HL-60 (cell line): ENCODE measurements around the gene UBASH3A.

Experiments
- DNase-seq, 2 experiments: peaks; one replicate each; pipeline ENCODE4 v3.0.0-alpha.2; 2010 to 2020; ENCODE audit warnings: low read depth in 1 of 2, low spot score in 1 of 2
- H3K27ac ChIP-seq: fragments of 250-450 bp; sonication (Bioruptor Pico); replicated peaks from 2 replicates; pipeline ENCODE4 v1.5.1; 2020; ENCODE audit warnings: mild to moderate bottlenecking, moderate library complexity
- H3K27me3 ChIP-seq: fragments of 250-450 bp; sonication (Bioruptor Pico); 2 replicates; pipeline ENCODE4 v1.5.1; 2021; ENCODE audit warnings: mild to moderate bottlenecking, moderate library complexity; ENCODE audit not compliant: insufficient read depth, poor library complexity, severe bottlenecking
- H3K4me3 ChIP-seq: replicated peaks from 2 replicates; pipeline ENCODE4 v1.5.1; 2011; ENCODE audit warnings: mild to moderate bottlenecking, control low read depth, low read length; ENCODE audit not compliant: insufficient read depth
- CTCF ChIP-seq: IDR thresholded peaks from one replicate; pipeline ENCODE4 v1.5.1; 2011; ENCODE audit warnings: low read length, control low read depth, inconsistent platforms; ENCODE audit not compliant: insufficient read depth
- GABPA ChIP-seq: IDR thresholded peaks from 2 replicates; pipeline ENCODE4 v1.6.1; 2012; ENCODE audit warnings: low read depth
- POLR2AphosphoS5 ChIP-seq: IDR thresholded peaks from 2 replicates; pipeline ENCODE4 v1.6.1; 2012; ENCODE audit warnings: low read depth
- REST ChIP-seq: IDR thresholded peaks from 2 replicates; pipeline ENCODE4 v1.6.1; 2012; ENCODE audit warnings: low read depth; ENCODE audit not compliant: insufficient replicate concordance
- SPI1 ChIP-seq: IDR thresholded peaks from 2 replicates; pipeline ENCODE4 v1.6.1; 2012; ENCODE audit warnings: low read depth, mild to moderate bottlenecking, borderline replicate concordance

Gene UBASH3A

GRCh38 chr21:42492201-42492600 is 88.5 kb downstream of the UBASH3A start:
- no peak for DNase-seq
- no peak for TF ChIP-seq SPI1
- no peak for TF ChIP-seq GABPA
- TF ChIP-seq REST = no peak
- TF ChIP-seq POLR2AphosphoS5 = no peak
- TF ChIP-seq CTCF = no peak
- H3K4me3 ChIP-seq = no peak overlapping the region
- H3K27me3 ChIP-seq = peaks cover 12% of the 10 kb centered on the region
- no peak overlapping the region for H3K27ac ChIP-seq

- Histone ChIP-seq H3K27me3 (peaks cover 12% of the 10 kb centered on the region), H3K4me3 (no peak overlapping the region), H3K27ac (no peak overlapping the region)
- no peak for TF ChIP-seq REST
- TF ChIP-seq CTCF = no peak
- TF ChIP-seq SPI1 = no peak
- no peak for TF ChIP-seq POLR2AphosphoS5
- no peak for TF ChIP-seq GABPA
- no peak for DNase-seq
These were observed 89.7 kb downstream of the UBASH3A start for GRCh38 chr21:42493109-42494060.

- Histone ChIP-seq H3K4me3 (no peak overlapping the region), H3K27me3 (peaks cover 8% of the 10 kb centered on the region), H3K27ac (no peak overlapping the region)
- DNase-seq = no peak
- TF ChIP-seq CTCF (no peak), GABPA (no peak), SPI1 (no peak), REST (no peak), POLR2AphosphoS5 (no peak)
These were observed 91.3 kb downstream of the UBASH3A start for GRCh38 chr21:42495027-42495426.
